ENCODE measurements around the gene SLIT1. TPM values are rescaled to one million over a fixed set of nuclear protein-coding genes. Genes with fewer than 3 reads are reported as not detected.
"Not testable (repeated sequence)": the region's sequence is repeated elsewhere in the genome, so short reads cannot be mapped to it uniquely, and the experiment has no call there.

Gene SLIT1
- total RNA-seq, 4 donors from 2014 or later, result 0.10 to 0.13 TPM; not detected in 2

- Histone ChIP-seq H3K36me3 (no peaks in the 10 kb centered on the region), H3K27me3 (no peaks in the 10 kb centered on the region), H3K4me3 (no peak overlapping the region), H3K27ac (no peak overlapping the region), H3K9me3 (no peaks in the 10 kb centered on the region), H3K4me1 (peaks cover 3 to 6% of the 10 kb centered on the region in 2 donors)
- in situ Hi-C loops (cut with MboI; ENCODE audit: low sequenced_read_pairs in 4 of 4) (loop anchor here in 2 of 4 donors (25.0 kb wide), 1 partner anchor 647 kb away; no protein-coding TSS in a partner anchor), intact Hi-C loops (cut with DNase I; ENCODE audit: low total_unique reads) (no loop called here)
- no peak for DNase-seq
- ATAC-seq, result no peak
- TF ChIP-seq CTCF (IDR thresholded peaks at IDR 0.05 in 4 of 5, conservative IDR thresholded peaks at IDR 0.05 in 1 of 5) (no peak), POLR2A (IDR thresholded peaks at IDR 0.05) (no peak)
These were observed 151.5 kb downstream of the SLIT1 start for GRCh38 chr10:97034301-97034700.

DNA sequence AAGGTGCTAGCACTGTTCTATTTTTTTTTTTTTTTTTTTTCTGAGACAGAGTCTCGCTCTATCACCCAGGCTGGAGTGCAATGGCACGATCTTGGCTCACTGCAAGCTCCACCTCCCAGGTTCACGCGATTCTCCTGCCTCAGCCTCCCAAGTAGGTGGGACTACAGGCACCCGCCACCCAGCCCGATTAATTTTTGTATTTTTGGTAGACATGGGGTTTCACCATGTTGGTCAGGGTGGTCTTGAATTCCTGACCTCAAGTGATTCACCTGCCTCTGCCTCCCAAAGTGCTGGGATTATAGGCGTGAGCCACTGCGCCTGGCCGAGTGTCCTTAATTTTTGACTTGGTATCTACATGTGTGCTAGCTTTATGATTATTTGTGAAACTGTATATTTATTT is 151.9 kb downstream of the SLIT1 start:
- in situ Hi-C loops (cut with MboI; ENCODE audit: low sequenced_read_pairs in 4 of 4), result loop anchor here in 2 of 4 donors (25.0 kb wide), 1 partner anchor 647 kb away; no protein-coding TSS in a partner anchor
- intact Hi-C loops (cut with DNase I; ENCODE audit: low total_unique reads), result not testable (repeated sequence)

GRCh38 chr10:97032624-97033023 is 153.1 kb downstream of the SLIT1 start:
- Histone ChIP-seq H3K9me3 (no peaks in the 10 kb centered on the region), H3K27me3 (no peaks in the 10 kb centered on the region), H3K27ac (no peak overlapping the region), H3K4me1 (peaks cover 2 to 3% of the 10 kb centered on the region in 2 donors), H3K36me3 (no peaks in the 10 kb centered on the region), H3K4me3 (no peak overlapping the region)
- TF ChIP-seq POLR2A (IDR thresholded peaks at IDR 0.05) (no peak), CTCF (IDR thresholded peaks at IDR 0.05 in 4 of 5, conservative IDR thresholded peaks at IDR 0.05 in 1 of 5) (no peak)
- ATAC-seq, result no peak
- in situ Hi-C loops (cut with MboI; ENCODE audit: low sequenced_read_pairs in 4 of 4), result loop anchor here in 2 of 4 donors (25.0 kb wide), 1 partner anchor 645 kb away; no protein-coding TSS in a partner anchor
- intact Hi-C loops (cut with DNase I; ENCODE audit: low total_unique reads), result no loop called here
- DNase-seq, result no peak

More for the DNA sequence above, 151.9 kb downstream of the SLIT1 start:
- ATAC-seq, H3K4me1 ChIP-seq, H3K27me3 ChIP-seq, H3K27ac ChIP-seq, H3K9me3 ChIP-seq, H3K36me3 ChIP-seq, DNase-seq, H3K4me3 ChIP-seq: not testable (repeated sequence)

DNA sequence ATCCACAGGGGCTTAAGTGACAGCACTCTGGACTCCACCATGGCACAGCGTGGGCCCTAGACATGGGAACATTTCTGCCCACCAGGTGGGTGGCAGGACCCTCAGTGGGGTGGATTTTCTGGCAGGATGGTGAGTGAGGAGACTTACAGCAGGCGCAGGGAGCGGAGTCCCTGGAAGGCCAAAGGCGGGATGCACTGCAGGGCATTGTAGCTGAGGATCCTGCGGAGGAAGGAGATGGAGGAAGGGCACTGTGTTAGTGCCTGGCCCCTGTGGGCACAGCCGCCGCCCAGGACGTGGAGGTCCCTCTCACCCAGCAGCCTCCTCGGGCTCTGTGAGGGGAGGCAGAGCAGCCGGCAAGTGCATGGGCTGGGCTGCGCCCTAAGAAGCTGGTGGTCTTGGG is 154.3 kb downstream of the SLIT1 start:
- H3K4me3 ChIP-seq, result no peak overlapping the region
- TF ChIP-seq CTCF (IDR thresholded peaks at IDR 0.05 in 4 of 5, conservative IDR thresholded peaks at IDR 0.05 in 1 of 5) (no peak), POLR2A (IDR thresholded peaks at IDR 0.05) (no peak)
- no peaks in the 10 kb centered on the region for H3K9me3 ChIP-seq
- no peak overlapping the region for H3K27ac ChIP-seq
- ATAC-seq, result no peak
- in situ Hi-C loops (cut with MboI; ENCODE audit: low sequenced_read_pairs in 4 of 4), result loop anchor here in 2 of 4 donors (25.0 kb wide), 1 partner anchor 644 kb away; no protein-coding TSS in a partner anchor
- no peaks in the 10 kb centered on the region for H3K27me3 ChIP-seq
- no peaks in the 10 kb centered on the region for H3K36me3 ChIP-seq
- intact Hi-C loops (cut with DNase I; ENCODE audit: low total_unique reads), result no loop called here
- DNase-seq, result no peak
- H3K4me1 ChIP-seq, result no peaks in the 10 kb centered on the region

DNA sequence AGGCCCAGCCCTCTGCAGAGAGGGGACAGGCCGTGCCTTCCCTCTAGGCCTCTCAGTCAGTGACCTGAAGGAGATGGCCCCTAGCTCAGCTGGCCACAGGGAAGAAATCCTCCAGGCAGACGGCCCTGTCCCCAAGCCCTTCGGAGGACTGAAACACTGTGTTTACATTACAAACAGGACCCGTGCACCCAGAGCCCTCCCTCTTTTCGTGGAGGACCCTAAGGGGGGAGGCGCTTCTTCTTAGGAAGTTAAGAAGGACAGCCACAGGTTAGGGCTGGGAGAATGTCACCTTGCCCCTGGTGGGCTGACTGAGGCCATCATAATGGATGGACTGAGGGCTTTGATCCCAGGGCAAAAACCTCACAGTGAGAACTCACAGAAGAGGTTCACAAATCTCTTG is 154.9 kb downstream of the SLIT1 start:
- H3K9me3 ChIP-seq, result no peaks in the 10 kb centered on the region
- DNase-seq (no peak), ATAC-seq (no peak)
- H3K4me3 ChIP-seq, result no peak overlapping the region
- H3K4me1 ChIP-seq, result peaks cover 0 to 3% of the 10 kb centered on the region in 2 donors
- intact Hi-C loops (cut with DNase I; ENCODE audit: low total_unique reads), result no loop called here
- H3K27ac ChIP-seq, result no peak overlapping the region
- H3K27me3 ChIP-seq, result no peaks in the 10 kb centered on the region
- TF ChIP-seq POLR2A (IDR thresholded peaks at IDR 0.05) (no peak), CTCF (IDR thresholded peaks at IDR 0.05 in 4 of 5, conservative IDR thresholded peaks at IDR 0.05 in 1 of 5) (no peak)
- in situ Hi-C loops (cut with MboI; ENCODE audit: low sequenced_read_pairs in 4 of 4), result loop anchor here in 2 of 4 donors (25.0 kb wide), 1 partner anchor 644 kb away; no protein-coding TSS in a partner anchor
- no peaks in the 10 kb centered on the region for H3K36me3 ChIP-seq
